Mononuclear cell (primary cell): ENCODE measurements around the gene CD7. TPM values are rescaled to one million over a fixed set of nuclear protein-coding genes. Genes with fewer than 3 reads are reported as not detected.
A peak's percentile ranks its signal among the peaks of the same experiment; 100 is the strongest.

Experiments
- H3K27me3 ChIP-seq: 2 replicates; pipeline ENCODE4 v1.6.0; 2011; ENCODE audit warnings: low read length, control low read depth; ENCODE audit not compliant: insufficient read depth
- H3K4me1 ChIP-seq: 2 replicates; pipeline ENCODE4 v1.5.1; 2011; ENCODE audit warnings: mild to moderate bottlenecking, low read length, control low read depth; ENCODE audit not compliant: insufficient read depth
- H3K4me3 ChIP-seq: 2 replicates; pipeline ENCODE4 v1.5.1; 2011; ENCODE audit warnings: mild to moderate bottlenecking, low read length, moderate library complexity
- H3K9me3 ChIP-seq: 2 replicates; pipeline ENCODE4 v1.5.1; 2011; ENCODE audit warnings: low read depth, mild to moderate bottlenecking, control low read depth, low read length
- total RNA-seq: library from RNA; depleted of rRNA; stranded (reverse); fragments of >200 nt; gene quantifications from one replicate; pipeline ENCODE4 v1.2.3, GENCODE V29; 2012

The CD7 gene
- total RNA-seq, 1 donor, result 48.5 TPM

DNA sequence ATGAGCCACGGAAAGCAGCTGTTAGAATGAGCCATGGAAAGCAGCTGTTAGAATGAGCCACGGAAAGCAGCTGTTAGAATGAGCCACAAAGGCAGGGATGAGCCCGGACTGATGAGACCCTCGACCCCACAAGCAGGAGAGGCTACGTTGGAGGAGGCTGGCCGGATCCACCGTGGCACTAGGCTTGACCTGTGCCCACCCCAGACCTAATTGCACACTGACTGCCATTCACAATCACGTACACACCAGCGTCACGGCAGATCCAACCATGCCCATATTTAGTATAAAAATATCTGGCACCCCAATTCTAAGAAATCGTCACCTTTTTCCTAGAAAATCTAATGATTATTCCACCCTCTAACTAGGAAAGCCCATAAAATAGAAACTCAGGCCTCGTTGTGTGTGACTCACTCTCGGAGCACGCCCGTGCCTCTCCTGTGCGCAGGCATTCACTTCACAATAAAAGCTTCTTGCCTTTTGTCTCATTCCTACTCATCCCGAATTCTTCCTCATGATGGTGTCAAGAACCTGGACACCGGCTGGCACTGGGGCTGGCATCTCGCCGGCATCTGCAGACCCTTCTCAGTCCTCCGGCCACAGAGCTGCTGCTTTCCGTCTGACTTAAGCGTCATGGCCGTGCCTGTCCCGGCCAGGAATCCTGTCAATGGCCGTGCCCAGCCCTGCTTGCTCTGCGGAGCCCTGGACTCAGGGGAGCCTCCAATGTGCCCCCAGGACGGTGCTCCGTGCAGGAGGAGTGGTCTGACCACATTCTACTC, 21.6 kb upstream of the CD7 start:
- no peak overlapping the region for H3K4me3 ChIP-seq
- no peaks in the 10 kb centered on the region for H3K9me3 ChIP-seq
- H3K4me1 ChIP-seq, result peaks cover 18% of the 10 kb centered on the region
- H3K27me3 ChIP-seq, result no peaks in the 10 kb centered on the region

DNA sequence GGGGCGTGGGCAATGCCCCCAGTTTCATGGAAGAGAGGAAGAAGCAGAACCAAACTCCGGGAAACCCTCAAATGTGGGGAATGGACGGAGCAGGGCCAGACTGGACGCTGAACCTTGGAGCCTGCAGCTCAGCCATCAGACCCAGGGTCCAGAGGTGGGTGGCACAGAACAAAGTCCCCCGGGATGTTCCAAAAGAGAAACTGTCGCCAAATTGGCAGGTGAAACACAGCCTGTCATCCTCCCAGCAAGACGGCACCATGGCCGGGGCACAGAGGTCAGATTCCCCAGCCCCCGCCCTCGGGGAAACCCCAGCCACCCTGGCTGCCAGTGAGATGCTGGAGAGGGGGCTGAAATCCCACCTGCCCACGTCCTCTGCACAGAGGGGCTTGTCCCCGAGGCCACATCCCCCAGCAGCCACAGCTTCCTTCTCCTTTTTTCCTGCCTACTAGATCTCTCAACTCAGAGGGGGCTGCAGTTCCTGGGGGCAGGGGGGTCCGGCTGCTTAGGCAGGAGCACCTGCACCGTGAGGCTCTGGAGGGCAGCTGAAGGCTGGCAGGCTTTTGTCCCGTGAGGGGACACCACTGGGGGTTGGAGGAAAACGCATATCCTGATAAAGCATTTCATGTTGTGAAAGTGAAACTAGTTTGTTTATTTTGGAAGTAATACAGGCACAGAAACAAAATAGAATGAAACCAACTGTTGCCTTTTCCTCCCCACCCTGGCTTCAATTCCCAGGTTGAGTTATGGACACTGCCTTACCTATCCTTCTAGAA, 17.4 kb upstream of the CD7 start:
- no peaks in the 10 kb centered on the region for H3K27me3 ChIP-seq
- peak overlapping the region; percentile 52 for H3K4me3 ChIP-seq
- H3K9me3 ChIP-seq, result no peaks in the 10 kb centered on the region
- peaks cover 42% of the 10 kb centered on the region for H3K4me1 ChIP-seq

DNA sequence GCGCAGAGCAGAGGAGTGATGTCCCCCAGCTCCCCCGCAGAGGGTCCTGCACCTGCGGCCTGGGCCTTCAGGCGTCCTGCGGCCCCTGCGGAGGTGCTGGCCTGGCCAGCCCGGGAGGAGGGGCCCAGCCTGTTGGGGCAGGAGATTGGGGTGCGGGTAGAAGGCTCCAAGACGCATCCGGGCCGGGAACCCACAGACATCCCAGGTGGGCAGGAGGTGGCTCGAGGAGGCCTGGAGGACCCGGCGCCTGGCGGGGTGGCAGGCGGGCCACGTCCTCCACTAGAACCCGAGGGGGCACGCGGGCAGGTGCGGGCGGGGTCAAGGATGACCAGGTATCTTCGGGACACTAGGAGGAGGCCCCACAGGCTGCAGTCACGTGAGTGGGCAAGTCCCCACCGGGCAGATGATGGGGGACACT, 16.8 kb upstream of the CD7 start:
- H3K4me3 ChIP-seq, result peak overlapping the region; percentile 52
- no peaks in the 10 kb centered on the region for H3K9me3 ChIP-seq
- H3K27me3 ChIP-seq, result no peaks in the 10 kb centered on the region
- peaks cover 42% of the 10 kb centered on the region for H3K4me1 ChIP-seq

- peak within 1 kb of the TSS; percentile 52 for H3K4me3 ChIP-seq
- H3K27me3 ChIP-seq, result no peaks in the 10 kb centered on the region
- H3K9me3 ChIP-seq, result no peaks in the 10 kb centered on the region
- H3K4me1 ChIP-seq, result peaks cover 42% of the 10 kb centered on the region
Observed at GRCh38 chr17:82333279-82334171, 16.1 kb upstream of the CD7 start, which contains the start of gene SECTM1. Gene SECTM1, minus strand, starts transcription at chr17:82333766. Its CDS starts 6,526 bp downstream, at chr17:82327240.

- Histone ChIP-seq H3K4me3 (peak overlapping the region; percentile 52), H3K9me3 (no peaks in the 10 kb centered on the region), H3K27me3 (no peaks in the 10 kb centered on the region), H3K4me1 (peaks cover 42% of the 10 kb centered on the region)
Observed at GRCh38 chr17:82332669-82333278, 15.4 kb upstream of the CD7 start.

- no peaks in the 10 kb centered on the region for H3K27me3 ChIP-seq
- no peaks in the 10 kb centered on the region for H3K9me3 ChIP-seq
- peaks cover 42% of the 10 kb centered on the region for H3K4me1 ChIP-seq
- no peak overlapping the region for H3K4me3 ChIP-seq
Observed at GRCh38 chr17:82331345-82331939, 14.0 kb upstream of the CD7 start.

DNA sequence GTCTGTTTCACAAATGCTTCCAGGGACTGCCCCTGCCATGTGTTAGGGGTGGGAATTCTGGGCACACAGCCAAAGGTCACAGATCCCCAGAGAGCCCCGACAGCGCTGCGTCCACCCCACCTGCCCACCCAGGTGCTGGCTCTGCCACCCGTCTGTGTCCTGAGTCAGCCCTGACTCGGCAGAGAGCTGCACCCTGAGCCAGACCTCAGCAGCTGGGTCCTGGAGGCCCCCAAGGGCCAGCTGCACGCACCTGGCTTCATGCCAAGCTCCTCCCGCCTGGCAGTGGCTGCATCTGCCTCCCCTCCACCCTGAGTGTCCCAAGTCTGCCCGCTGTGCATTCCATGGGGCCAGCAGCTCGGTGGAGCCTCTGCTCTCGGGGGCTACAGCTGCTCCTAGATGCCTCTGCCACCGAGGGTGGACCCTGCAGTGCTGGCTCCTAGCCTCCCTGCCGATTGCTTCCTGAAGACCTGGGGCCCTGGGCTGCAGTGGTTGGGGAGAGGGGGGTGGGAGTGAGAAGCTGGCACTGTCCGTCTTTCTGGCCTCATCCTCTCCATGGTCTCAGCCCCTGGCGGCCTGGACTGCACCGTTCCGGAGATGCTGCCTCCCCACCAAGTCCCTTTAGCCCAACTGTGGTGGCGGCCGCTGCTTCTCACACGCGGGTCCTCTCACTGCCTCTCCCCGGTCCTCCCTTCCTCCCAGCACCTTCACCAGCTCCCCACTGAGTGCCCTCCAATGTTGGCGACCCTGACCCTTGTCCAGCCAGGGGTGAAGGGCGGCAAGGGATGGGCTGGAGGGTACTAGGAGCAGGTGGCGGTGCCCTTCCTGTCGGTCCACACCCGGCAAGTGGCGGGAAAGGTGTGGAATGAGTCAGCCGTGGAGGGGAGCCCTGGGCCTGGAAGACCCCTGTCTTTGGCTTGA, 13.2 kb upstream of the CD7 start:
- Histone ChIP-seq H3K4me3 (no peak overlapping the region), H3K27me3 (no peaks in the 10 kb centered on the region), H3K9me3 (no peaks in the 10 kb centered on the region), H3K4me1 (peaks cover 39% of the 10 kb centered on the region)

DNA sequence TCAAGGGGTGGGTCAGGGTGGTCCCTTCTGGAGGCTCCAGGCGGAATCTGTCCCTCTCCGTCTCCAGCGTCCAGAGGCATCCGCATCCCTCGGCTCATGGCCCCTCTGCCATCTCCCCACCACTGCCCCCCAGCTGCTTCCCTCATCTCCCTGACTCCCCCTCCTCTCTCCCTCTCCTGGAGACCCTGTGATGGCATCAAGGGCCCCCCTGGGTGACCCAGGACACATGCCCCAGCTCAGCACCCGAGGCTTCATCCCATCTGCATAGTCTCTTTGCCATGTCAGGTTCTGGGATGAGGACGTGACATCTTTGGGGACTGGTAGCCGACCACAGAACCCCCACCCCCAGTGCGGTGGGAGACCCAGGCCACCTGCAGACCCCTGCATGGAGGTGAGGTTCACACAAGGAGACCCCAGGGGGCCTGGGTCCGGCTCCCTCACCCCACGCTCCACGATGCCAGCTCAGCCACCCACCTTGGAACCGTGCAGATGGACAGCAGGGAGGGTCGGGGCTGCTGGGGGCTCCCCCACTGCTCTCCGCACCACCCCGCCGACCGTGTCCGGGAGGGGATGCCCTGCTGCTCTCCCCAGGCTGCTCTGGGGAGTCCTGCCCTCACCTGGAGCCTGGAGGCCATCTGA, 12.4 kb upstream of the CD7 start:
- Histone ChIP-seq H3K4me3 (no peak overlapping the region), H3K27me3 (no peaks in the 10 kb centered on the region), H3K9me3 (no peaks in the 10 kb centered on the region), H3K4me1 (peaks cover 32% of the 10 kb centered on the region)

DNA sequence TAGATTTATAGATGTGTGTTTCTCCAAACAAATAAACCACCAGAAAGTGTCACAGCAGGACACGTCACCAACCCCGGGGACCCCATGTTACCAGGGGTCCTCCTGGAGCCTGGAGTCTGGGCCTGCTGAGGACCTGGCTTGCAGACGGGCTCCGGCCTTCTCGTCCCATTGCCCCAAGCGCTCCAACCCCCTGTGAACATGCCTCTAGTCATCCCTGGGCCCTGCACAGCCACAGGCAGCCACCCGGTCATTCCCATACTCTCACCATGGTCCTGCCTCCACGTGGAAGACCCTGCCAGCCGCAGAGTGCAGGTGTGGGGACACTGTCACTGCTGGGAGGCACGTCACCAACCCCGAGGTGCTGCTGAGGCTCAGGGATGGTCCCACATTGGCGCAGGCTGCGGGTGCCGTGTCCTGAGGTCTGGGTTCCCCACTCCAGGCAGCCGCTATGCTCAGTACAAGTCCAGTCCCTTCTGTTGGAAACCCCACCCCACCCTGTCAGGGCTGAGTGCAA, 11.6 kb upstream of the CD7 start:
- H3K4me3 ChIP-seq, result no peak overlapping the region
- H3K4me1 ChIP-seq, result peaks cover 24% of the 10 kb centered on the region
- H3K27me3 ChIP-seq, result no peaks in the 10 kb centered on the region
- no peaks in the 10 kb centered on the region for H3K9me3 ChIP-seq

DNA sequence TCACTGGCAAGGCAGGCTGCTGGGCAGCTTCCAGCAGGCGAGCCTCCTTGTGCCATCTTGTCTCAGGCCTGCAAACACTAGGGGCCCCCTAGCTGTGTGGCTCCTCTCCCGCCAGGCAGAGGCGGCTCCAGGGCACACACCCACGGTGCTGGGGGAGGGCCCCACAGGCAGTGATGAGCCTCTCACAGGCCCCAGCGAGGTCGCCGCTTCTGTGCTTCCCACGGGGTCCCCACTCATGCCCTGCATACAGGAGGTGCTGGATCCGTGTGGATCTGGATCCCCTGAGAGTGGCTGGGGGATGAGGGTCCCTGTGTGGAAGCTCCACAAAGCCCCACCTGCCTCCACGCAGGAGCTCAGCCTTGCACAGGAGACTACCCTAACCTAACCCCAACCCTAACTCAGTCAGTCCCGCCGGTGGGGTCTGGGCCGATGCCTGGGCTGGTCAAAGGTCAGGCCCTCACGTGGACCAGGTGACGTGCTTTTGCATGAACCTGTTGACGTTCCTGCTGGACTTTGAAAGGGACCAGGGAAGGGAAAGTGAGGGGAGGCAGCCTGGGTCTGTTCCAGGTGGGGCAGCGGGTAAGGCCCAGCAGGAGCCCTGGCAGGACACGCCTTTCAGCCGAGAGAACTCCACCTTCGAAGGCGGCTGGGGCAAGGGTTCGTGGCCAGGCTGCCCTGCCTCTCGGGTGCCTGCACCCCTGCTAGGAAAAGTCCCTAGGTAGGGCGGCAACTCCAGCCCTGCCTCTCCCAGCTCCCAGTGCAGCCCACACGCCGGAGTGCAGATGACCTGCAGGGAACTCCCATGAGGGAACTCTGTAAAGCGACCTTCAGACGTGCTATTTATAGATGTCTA, 11.0 kb upstream of the CD7 start:
- no peaks in the 10 kb centered on the region for H3K9me3 ChIP-seq
- H3K4me1 ChIP-seq, result peaks cover 22% of the 10 kb centered on the region
- no peaks in the 10 kb centered on the region for H3K27me3 ChIP-seq
- H3K4me3 ChIP-seq, result no peak overlapping the region

- H3K4me3 ChIP-seq, result no peak overlapping the region
- H3K4me1 ChIP-seq, result peaks cover 16% of the 10 kb centered on the region
- H3K9me3 ChIP-seq, result no peaks in the 10 kb centered on the region
- H3K27me3 ChIP-seq, result no peaks in the 10 kb centered on the region
Observed at GRCh38 chr17:82327757-82328140, 10.3 kb upstream of the CD7 start.

DNA sequence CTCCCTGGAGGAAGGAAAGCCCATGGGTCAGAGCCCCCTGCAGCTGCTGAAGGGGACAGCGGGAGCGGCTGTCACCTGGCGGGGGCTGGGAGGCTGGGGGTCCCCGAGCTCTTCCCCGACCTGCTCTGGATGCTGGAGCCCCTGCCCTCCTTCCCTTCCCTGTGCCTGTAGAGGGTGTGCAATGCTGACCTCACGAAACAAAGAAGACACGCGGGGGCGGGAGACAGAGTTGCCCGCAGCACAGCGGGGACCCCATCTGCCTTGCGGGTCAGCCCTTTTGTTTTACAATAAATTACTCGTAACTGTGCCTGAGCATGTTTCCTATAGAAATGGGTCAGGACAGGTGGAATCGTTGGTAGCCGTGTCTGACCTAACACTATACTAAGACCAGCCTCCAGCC, 9.9 kb upstream of the CD7 start:
- H3K27me3 ChIP-seq, result no peaks in the 10 kb centered on the region
- H3K9me3 ChIP-seq, result no peaks in the 10 kb centered on the region
- peaks cover 11% of the 10 kb centered on the region for H3K4me1 ChIP-seq
- no peak overlapping the region for H3K4me3 ChIP-seq
